Activated B cell treated with CpG ODN at 0.5 μM for 24 hours (primary cell): ENCODE results near the gene SENP7. TPM values are rescaled to one million over a fixed set of nuclear protein-coding genes. Genes with fewer than 3 reads are reported as not detected.

Experiments used
- ATAC-seq: fragments of 200-7000 bp; cut with Tn5 transposase; one replicate; pipeline ENCODE4 v1.10.0; 2021; ENCODE audit warnings: low read depth, mild to moderate bottlenecking, moderate library complexity
- CTCF ChIA-PET: fragments of 350-600 bp; sonication (Branson Sonifier 250); formaldehyde crosslinking; loops from one replicate; lab custom pipeline; 2021; ENCODE audit warnings: antibody characterized with exemption; lab: Charles Lee
- POLR2A ChIA-PET: fragments of 350-600 bp; sonication (Branson Sonifier 250); formaldehyde crosslinking; loops from one replicate; lab custom pipeline; 2021; ENCODE audit warnings: antibody characterized with exemption; lab: Charles Lee
- DNase-seq: peaks from one replicate; pipeline ENCODE4 v3.0.0; 2022
- H3K27ac Mint-ChIP-seq: one replicate; pipeline ENCODE4 v1.8.0; 2020; ENCODE audit warnings: mixed read lengths
- H3K27me3 Mint-ChIP-seq: one replicate; pipeline ENCODE4 v1.8.0; 2021; ENCODE audit warnings: mixed read lengths
- H3K36me3 Mint-ChIP-seq: one replicate; pipeline ENCODE4 v1.8.0; 2021; ENCODE audit warnings: low read depth, mixed read lengths
- H3K4me1 Mint-ChIP-seq: one replicate; pipeline ENCODE4 v1.8.0; 2021; ENCODE audit warnings: mixed read lengths
- H3K4me3 Mint-ChIP-seq: one replicate; pipeline ENCODE4 v1.8.0; 2020; ENCODE audit warnings: mild to moderate bottlenecking, mixed read lengths
- H3K9me3 Mint-ChIP-seq: one replicate; pipeline ENCODE4 v1.8.0; 2020; ENCODE audit warnings: mixed read lengths
- CTCF ChIP-seq: fragments of 200-600 bp; IDR thresholded peaks from one replicate; pipeline ENCODE4 v1.8.0; 2022; ENCODE audit warnings: antibody characterized with exemption, mild to moderate bottlenecking
- intact Hi-C: fragments of 100-400 bp; cut with micrococcal nuclease; formaldehyde crosslinking; loops from one replicate; pipeline ENCODE4 v1.15.1; 2024
- total RNA-seq: library from RNA; stranded (reverse); gene quantifications from 2 replicates; pipeline ENCODE4 v1.2.3, GENCODE V29; 2022

Gene SENP7
- total RNA-seq, 1 donor from 2014 or later: 22.1 TPM

- H3K36me3 Mint-ChIP-seq: peaks cover 22% of the 10 kb centered on the region
- no peaks in the 10 kb centered on the region for H3K9me3 Mint-ChIP-seq
- no peak overlapping the region for H3K27ac Mint-ChIP-seq
- no peak for ATAC-seq
- intact Hi-C loops: loop anchor here (5.0 to 10.0 kb wide), 3 partner anchors 715 to 1693 kb away; partner anchors contain the start of gene CMSS1
- no peak for TF ChIP-seq CTCF
- ChIA-PET CTCF (interaction anchor here (1.4 kb wide), 1 partner anchor 11 kb away, joined by 3 read pairs; no protein-coding TSS in a partner anchor), POLR2A (no interaction called here)
- H3K4me1 Mint-ChIP-seq: peaks cover 37% of the 10 kb centered on the region
- no peak overlapping the region for H3K4me3 Mint-ChIP-seq
- no peaks in the 10 kb centered on the region for H3K27me3 Mint-ChIP-seq
- DNase-seq: no peak
Measured at GRCh38 chr3:101509811-101510210, 3.2 kb downstream of the SENP7 start.

- no peak for TF ChIP-seq CTCF
- Mint-ChIP-seq H3K9me3 (no peaks in the 10 kb centered on the region), H3K36me3 (peaks cover 25% of the 10 kb centered on the region), H3K27me3 (no peaks in the 10 kb centered on the region), H3K4me1 (peaks cover 37% of the 10 kb centered on the region), H3K27ac (no peak overlapping the region), H3K4me3 (no peak overlapping the region)
- CTCF ChIA-PET: interaction anchor here (1.4 kb wide), 1 partner anchor 11 kb away, joined by 3 read pairs; no protein-coding TSS in a partner anchor
- DNase-seq (no peak), ATAC-seq (no peak)
- POLR2A ChIA-PET: no interaction called here
- intact Hi-C loops: no loop called here
Measured at GRCh38 chr3:101509281-101509680, 3.7 kb downstream of the SENP7 start.

- H3K27me3 Mint-ChIP-seq: no peaks in the 10 kb centered on the region
- H3K4me1 Mint-ChIP-seq: peaks cover 12% of the 10 kb centered on the region
- TF ChIP-seq CTCF: no peak
- H3K36me3 Mint-ChIP-seq: peaks cover 46% of the 10 kb centered on the region
- H3K4me3 Mint-ChIP-seq: no peak overlapping the region
- ChIA-PET POLR2A (no interaction called here), CTCF (no interaction called here)
- intact Hi-C loops: no loop called here
- ATAC-seq (no peak), DNase-seq (no peak)
- H3K9me3 Mint-ChIP-seq: no peaks in the 10 kb centered on the region
- H3K27ac Mint-ChIP-seq: no peak overlapping the region
Measured at GRCh38 chr3:101501783-101502182, 11.2 kb downstream of the SENP7 start.

GRCh38 chr3:101500208-101500607, 12.8 kb downstream of the SENP7 start:
- H3K4me3 Mint-ChIP-seq: no peak overlapping the region
- no peak overlapping the region for H3K27ac Mint-ChIP-seq
- no peaks in the 10 kb centered on the region for H3K9me3 Mint-ChIP-seq
- CTCF ChIA-PET: no interaction called here
- no peak for DNase-seq
- H3K4me1 Mint-ChIP-seq: peaks cover 13% of the 10 kb centered on the region
- POLR2A ChIA-PET: no interaction called here
- H3K27me3 Mint-ChIP-seq: no peaks in the 10 kb centered on the region
- no peak for TF ChIP-seq CTCF
- intact Hi-C loops: no loop called here
- no peak for ATAC-seq
- H3K36me3 Mint-ChIP-seq: peaks cover 45% of the 10 kb centered on the region

- H3K4me3 Mint-ChIP-seq: no peak overlapping the region
- DNase-seq (no peak), ATAC-seq (no peak)
- H3K27ac Mint-ChIP-seq: no peak overlapping the region
- H3K9me3 Mint-ChIP-seq: peaks cover 4% of the 10 kb centered on the region
- peaks cover 43% of the 10 kb centered on the region for H3K36me3 Mint-ChIP-seq
- intact Hi-C loops: no loop called here
- TF ChIP-seq CTCF: no peak
- ChIA-PET CTCF (no interaction called here), POLR2A (interaction anchor here (0.6 kb wide), 1 partner anchor 15 kb away, joined by 7 read pairs; the partner anchor contains the start of gene SENP7)
- H3K27me3 Mint-ChIP-seq: no peaks in the 10 kb centered on the region
- H3K4me1 Mint-ChIP-seq: peaks cover 15% of the 10 kb centered on the region
Measured at GRCh38 chr3:101497803-101498202, 15.2 kb downstream of the SENP7 start.
